Liver (tissue), 9 donors: ENCODE data around the gene APEX2. TPM values are rescaled to one million over a fixed set of nuclear protein-coding genes. Genes with fewer than 3 reads are reported as not detected.

Source experiments
- DNase-seq: peaks from one replicate; pipeline ENCODE4 v3.0.0-alpha.2; 2017; ENCODE audit warnings: low spot score
- H3K27ac ChIP-seq, 2 donors: one replicate each; pipeline ENCODE4 v1.7.0; 2013; ENCODE audit warnings: inconsistent platforms in 2 of 2, low read length in 2 of 2, control low read depth in 1 of 2, low read depth in 1 of 2, mild to moderate bottlenecking in 1 of 2
- H3K27me3 ChIP-seq, 4 donors: one replicate each; pipeline versions ENCODE4 v1.6.1 to v1.7.0; 2013; ENCODE audit warnings: low read length in 3 of 4, inconsistent platforms in 1 of 4, mild to moderate bottlenecking in 1 of 4, moderate library complexity in 1 of 4; ENCODE audit not compliant: control insufficient read depth in 4 of 4, insufficient read depth in 4 of 4
- H3K36me3 ChIP-seq, 4 donors: one replicate each; pipeline versions ENCODE4 v1.6.1 to v1.7.0; 2013; ENCODE audit warnings: low read length in 3 of 4, mild to moderate bottlenecking in 3 of 4, low read depth in 1 of 4, moderate library complexity in 1 of 4; ENCODE audit not compliant: control insufficient read depth in 4 of 4, insufficient read depth in 3 of 4
- H3K4me1 ChIP-seq, 4 donors: one replicate each; pipeline versions ENCODE4 v1.6.1 to v1.7.0; 2013; ENCODE audit warnings: low read length in 3 of 4, mild to moderate bottlenecking in 3 of 4, moderate library complexity in 1 of 4; ENCODE audit not compliant: control insufficient read depth in 4 of 4, insufficient read depth in 4 of 4
- H3K4me3 ChIP-seq, 3 donors: one replicate each; pipeline versions ENCODE4 v1.6.1 to v1.7.0; 2013; ENCODE audit warnings: low read length in 3 of 3, control low read depth in 1 of 3, low read depth in 1 of 3, mild to moderate bottlenecking in 1 of 3
- H3K9ac ChIP-seq, 2 donors: one replicate each; pipeline ENCODE4 v1.7.0; 2013; ENCODE audit warnings: low read length in 2 of 2, mild to moderate bottlenecking in 2 of 2, moderate library complexity in 2 of 2, control low read depth in 1 of 2, low read depth in 1 of 2
- H3K9me3 ChIP-seq, 4 donors: one replicate each; pipeline versions ENCODE4 v1.6.1 to v1.7.0; 2013; ENCODE audit warnings: low read length in 3 of 4; ENCODE audit not compliant: control insufficient read depth in 4 of 4
- EGR1 ChIP-seq, 2 donors: IDR thresholded peaks; 2 replicates each; pipeline ENCODE4 v1.6.1; 2016 to 2018; ENCODE audit warnings: antibody characterized with exemption in 2 of 2, low read depth in 2 of 2
- FOXA1 ChIP-seq: IDR thresholded peaks from 2 replicates; pipeline ENCODE4 v1.6.1; 2016; ENCODE audit warnings: antibody characterized with exemption
- FOXA2 ChIP-seq: IDR thresholded peaks from 2 replicates; pipeline ENCODE4 v1.6.1; 2016; ENCODE audit warnings: antibody characterized with exemption
- GABPA ChIP-seq, 2 donors: IDR thresholded peaks in 1 of 2; conservative IDR thresholded peaks in 1 of 2; 2 replicates each; pipeline ENCODE4 v1.6.1; 2016; ENCODE audit warnings: antibody characterized with exemption in 2 of 2, mild to moderate bottlenecking in 1 of 2, moderate library complexity in 1 of 2
- HNF4A ChIP-seq, 2 donors: conservative IDR thresholded peaks; 2 replicates each; pipeline ENCODE4 v1.6.1; 2016; ENCODE audit warnings: antibody characterized with exemption in 2 of 2, mild to moderate bottlenecking in 2 of 2
- HNF4G ChIP-seq: IDR thresholded peaks from 2 replicates; pipeline ENCODE4 v1.6.1; 2016; ENCODE audit warnings: antibody characterized with exemption
- JUND ChIP-seq, 2 donors: IDR thresholded peaks; 2 replicates each; pipeline ENCODE4 v1.6.1; 2016; ENCODE audit warnings: antibody characterized with exemption in 2 of 2
- MAX ChIP-seq: IDR thresholded peaks from 2 replicates; pipeline ENCODE4 v1.6.1; 2016; ENCODE audit warnings: antibody characterized with exemption
- NR2F2 ChIP-seq: IDR thresholded peaks from 2 replicates; pipeline ENCODE4 v1.6.1; 2016; ENCODE audit warnings: antibody characterized with exemption
- RAD21 ChIP-seq, 2 donors: IDR thresholded peaks; 2 replicates each; pipeline ENCODE4 v1.6.1; 2016; ENCODE audit warnings: antibody characterized with exemption in 2 of 2, mild to moderate bottlenecking in 2 of 2
- REST ChIP-seq: IDR thresholded peaks from 2 replicates; pipeline ENCODE4 v1.6.1; 2016; ENCODE audit warnings: antibody characterized with exemption, mild to moderate bottlenecking
- RXRA ChIP-seq, 2 donors: IDR thresholded peaks; 2 replicates each; pipeline ENCODE4 v1.6.1; 2017 to 2018; ENCODE audit warnings: antibody characterized with exemption in 2 of 2, mild to moderate bottlenecking in 1 of 2
- SP1 ChIP-seq: IDR thresholded peaks from 2 replicates; pipeline ENCODE4 v1.6.1; 2018; ENCODE audit warnings: antibody characterized with exemption, mild to moderate bottlenecking
- TAF1 ChIP-seq: conservative IDR thresholded peaks from 2 replicates; pipeline ENCODE4 v1.6.1; 2016; ENCODE audit warnings: antibody characterized with exemption, mild to moderate bottlenecking
- YY1 ChIP-seq: IDR thresholded peaks from 2 replicates; pipeline ENCODE4 v1.6.1; 2016; ENCODE audit warnings: antibody characterized with exemption, mild to moderate bottlenecking
- ZBTB33 ChIP-seq: IDR thresholded peaks from 2 replicates; pipeline ENCODE4 v1.6.1; 2016; ENCODE audit warnings: antibody characterized with exemption
- WGBS: extraction: QIAGEN DNeasy Blood & Tissue Kit; methylation state at CpG from one replicate; pipeline ENCODE4 v1.1.7; 2013; 5-methylcytosine and 5-hydroxymethylcytosine counted together
- polyA plus RNA-seq, 2 donors: library from polyadenylated mRNA; stranded (reverse) in 1 of 2; unstranded in 1 of 2; fragments of 200-250 nt in 1 of 2; fragments of >200 nt in 1 of 2; fragmentation: Nextera tagmentation in 1 of 2; extraction: Ambion mirVana in 1 of 2; gene quantifications; one replicate each; pipeline versions ENCODE4 v1.2.1 to v1.2.3, GENCODE V29; 2013 to 2015
- total RNA-seq, 2 donors: library from RNA; depleted of rRNA; stranded (reverse); fragments of >200 nt; gene quantifications; one replicate each; pipeline ENCODE4 v1.2.3, GENCODE V29; 2014
- donor health status: healthy.
- donor health status: healthy.
- donor health status: healthy.
- donor health status: healthy.
- donor health status: healthy.

The APEX2 gene
- total and polyA plus RNA-seq, 4 donors = 5.0 to 8.6 (median 6.7) TPM

DNA sequence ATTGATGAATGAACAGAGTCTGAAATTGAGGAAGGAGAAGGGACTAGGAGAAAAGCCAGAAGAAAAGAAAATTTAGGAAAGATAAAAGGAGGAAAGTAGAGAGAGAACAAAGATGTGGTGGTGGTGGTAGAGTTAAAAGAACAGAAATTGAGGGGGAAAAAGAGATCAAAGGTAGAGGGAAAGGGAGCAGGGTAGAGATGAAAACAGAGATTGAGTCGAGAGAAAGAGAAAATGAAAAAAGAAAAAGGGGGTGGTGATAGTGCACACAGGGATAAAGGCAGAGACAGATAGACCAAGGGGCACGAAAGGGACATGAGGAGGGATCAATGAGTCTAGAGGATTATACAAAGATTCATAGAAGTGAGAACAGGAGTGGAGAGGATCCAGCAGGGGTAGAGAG lies 26.7 kb downstream of the APEX2 start:
- TF ChIP-seq JUND (IDR thresholded peaks at IDR 0.05) = no peak
- no peak for TF ChIP-seq TAF1
- TF ChIP-seq RAD21 (IDR thresholded peaks at IDR 0.05) = no peak
- TF ChIP-seq YY1 = no peak
- TF ChIP-seq HNF4G = no peak
- TF ChIP-seq FOXA1 = no peak
- 80% methylated on average over 2 of the region's 2 CpGs for WGBS
- no peak for DNase-seq

DNA sequence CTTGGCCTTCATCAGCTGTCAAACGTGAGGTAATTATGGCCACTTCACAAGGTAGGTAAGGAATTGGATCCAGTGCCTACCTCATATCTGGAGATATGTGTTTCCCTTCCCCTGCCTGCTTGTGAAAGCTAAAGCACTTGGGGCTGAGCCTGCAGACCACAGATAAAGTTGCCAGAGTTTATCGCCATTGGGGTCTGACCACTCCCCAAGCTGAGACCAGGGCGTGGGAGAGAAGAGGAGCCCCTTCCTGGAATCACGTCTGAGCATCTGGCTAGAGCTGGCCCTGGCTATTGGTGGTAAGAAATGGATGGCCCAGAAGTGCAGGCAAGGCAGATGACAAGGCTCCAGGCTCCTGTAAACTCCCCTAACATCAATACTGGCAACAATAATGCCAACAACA lies 27.9 kb downstream of the APEX2 start:
- Histone ChIP-seq H3K27ac (no peak overlapping the region), H3K9ac (no peak overlapping the region), H3K4me1 (no peaks in the 10 kb centered on the region)

More for the DNA sequence above, 26.7 kb downstream of the APEX2 start:
- no peaks in the 10 kb centered on the region for H3K36me3 ChIP-seq
- no peaks in the 10 kb centered on the region for H3K4me1 ChIP-seq
- no peaks in the 10 kb centered on the region for H3K27me3 ChIP-seq
- H3K9ac ChIP-seq = no peak overlapping the region
- no peak overlapping the region for H3K27ac ChIP-seq
- H3K4me3 ChIP-seq = no peak overlapping the region
- H3K9me3 ChIP-seq = no peaks in the 10 kb centered on the region

DNA sequence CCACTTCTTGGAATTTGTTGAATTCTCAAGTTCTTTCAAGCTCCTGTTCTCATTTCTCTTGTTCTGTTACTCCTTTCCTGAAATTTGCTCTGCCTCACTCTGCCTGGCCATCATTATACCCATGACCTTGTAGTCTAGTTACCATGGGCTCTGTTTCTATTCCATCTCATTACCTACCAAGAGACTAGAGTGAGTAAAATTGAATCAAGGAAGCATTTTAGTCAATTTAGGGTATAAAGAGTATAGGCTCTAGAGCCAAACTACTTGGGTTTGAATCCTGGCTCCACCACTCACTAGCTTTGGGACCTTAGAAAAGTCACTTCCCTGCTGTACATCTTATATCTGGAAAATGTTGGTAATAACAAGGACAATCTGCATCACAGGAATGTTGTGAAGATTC lies 28.4 kb downstream of the APEX2 start:
- Histone ChIP-seq H3K36me3 (no peaks in the 10 kb centered on the region), H3K4me1 (peaks cover 0 to 2% (median 0%) of the 10 kb centered on the region in 4 donors), H3K27ac (no peak overlapping the region), H3K9me3 (no peaks in the 10 kb centered on the region), H3K9ac (no peak overlapping the region), H3K27me3 (no peaks in the 10 kb centered on the region), H3K4me3 (no peak overlapping the region)
- no peak for TF ChIP-seq SP1
- TF ChIP-seq YY1 = no peak
- TF ChIP-seq RXRA (IDR thresholded peaks at IDR 0.05) = no peak
- no peak for TF ChIP-seq FOXA2
- no peak for TF ChIP-seq TAF1
- no peak for TF ChIP-seq HNF4A (conservative IDR thresholded peaks at IDR 0.05)
- TF ChIP-seq NR2F2 = no peak
- no peak for TF ChIP-seq JUND (IDR thresholded peaks at IDR 0.05)
- no peak for TF ChIP-seq FOXA1
- TF ChIP-seq EGR1 (IDR thresholded peaks at IDR 0.05; ENCODE audit: low read depth in 2 of 2) = no peak
- no peak for TF ChIP-seq REST
- TF ChIP-seq ZBTB33 = no peak
- TF ChIP-seq MAX = no peak
- DNase-seq = no peak

More for the DNA sequence above, 27.9 kb downstream of the APEX2 start:
- 88% methylated on average over 4 of the region's 4 CpGs for WGBS
- Histone ChIP-seq H3K36me3 (no peaks in the 10 kb centered on the region), H3K27me3 (no peaks in the 10 kb centered on the region), H3K9me3 (no peaks in the 10 kb centered on the region), H3K4me3 (no peak overlapping the region)
- TF ChIP-seq MAX = no peak
- no peak for TF ChIP-seq FOXA2
- no peak for TF ChIP-seq FOXA1
- TF ChIP-seq GABPA (IDR thresholded peaks at IDR 0.05 in 1 of 2, conservative IDR thresholded peaks at IDR 0.05 in 1 of 2) = no peak
- TF ChIP-seq YY1 = no peak
- no peak for TF ChIP-seq TAF1
- DNase-seq = peak; percentile 65
